Measurements from ENCODE around the gene NHSL1.

Gene NHSL1

DNA sequence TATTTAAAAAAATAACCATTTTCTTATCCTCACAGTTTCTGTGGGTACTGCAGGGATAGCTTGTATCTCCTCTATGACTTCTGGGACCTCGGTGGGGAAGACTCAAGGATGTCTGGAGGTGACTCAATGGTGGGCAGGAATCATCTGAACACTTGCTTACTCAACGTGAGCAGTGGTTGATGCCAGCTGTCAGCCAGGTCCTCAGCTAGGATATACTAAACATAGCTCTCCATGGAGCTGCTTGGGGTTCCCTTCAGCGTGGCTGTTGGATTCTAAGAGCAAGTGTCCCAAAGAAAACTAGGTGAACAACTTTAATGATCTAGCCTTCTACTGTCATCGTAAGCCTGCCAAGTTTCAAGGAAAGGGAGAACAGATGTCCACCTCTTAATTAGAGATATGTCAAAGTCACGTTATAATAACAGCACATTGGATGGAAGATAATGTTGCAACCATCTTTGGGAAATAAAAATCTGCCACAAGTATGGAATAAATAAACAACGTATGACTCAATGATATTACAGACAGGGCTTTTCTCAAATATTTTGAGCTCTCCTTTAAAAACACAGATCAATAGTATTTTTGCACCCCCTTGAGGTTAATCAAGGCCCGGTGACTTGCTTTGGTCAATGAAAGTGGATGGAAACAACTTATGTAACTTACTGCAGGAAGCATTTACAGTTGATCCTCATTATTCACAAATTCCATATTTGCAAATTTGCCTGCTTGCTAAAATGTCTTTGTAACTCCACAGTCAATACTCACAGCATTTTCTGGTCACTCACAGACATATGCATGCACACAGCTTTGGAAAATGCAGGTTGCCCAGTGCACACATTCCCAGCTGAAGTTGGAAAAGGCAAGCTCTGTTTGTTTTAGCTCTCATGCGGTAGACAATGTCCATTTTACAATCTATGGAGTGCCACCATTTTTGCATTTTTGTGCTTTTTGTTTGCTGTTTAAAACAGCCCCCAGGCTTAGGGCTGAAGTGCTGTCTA, 101.9 kb downstream of the NHSL1 start:
- DNase-seq, result no peak

DNA sequence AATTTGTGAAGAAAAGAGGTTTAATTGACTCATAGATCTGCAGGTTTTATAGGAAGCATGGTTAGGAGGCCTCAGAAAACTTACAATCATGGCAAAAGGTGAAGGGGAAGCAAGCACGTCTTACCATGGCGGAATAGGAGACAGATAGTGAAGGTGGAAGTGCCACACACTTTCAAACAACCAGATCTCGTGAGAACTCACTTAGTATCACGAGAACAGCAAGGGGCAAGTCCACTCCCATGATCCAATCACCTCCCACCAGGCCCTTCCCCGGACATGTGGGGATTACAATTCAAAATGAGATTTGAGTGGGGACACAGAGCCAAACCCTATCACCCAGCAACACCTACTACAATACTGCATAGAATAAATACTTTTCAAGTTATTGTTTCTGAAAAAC, 102.6 kb downstream of the NHSL1 start:
- no peak for DNase-seq

GRCh38 chr6:138393871-138394783, 105.2 kb downstream of the NHSL1 start:
- no peak for DNase-seq

GRCh38 chr6:138389551-138389950, 109.7 kb downstream of the NHSL1 start:
- DNase-seq, result no peak

DNA sequence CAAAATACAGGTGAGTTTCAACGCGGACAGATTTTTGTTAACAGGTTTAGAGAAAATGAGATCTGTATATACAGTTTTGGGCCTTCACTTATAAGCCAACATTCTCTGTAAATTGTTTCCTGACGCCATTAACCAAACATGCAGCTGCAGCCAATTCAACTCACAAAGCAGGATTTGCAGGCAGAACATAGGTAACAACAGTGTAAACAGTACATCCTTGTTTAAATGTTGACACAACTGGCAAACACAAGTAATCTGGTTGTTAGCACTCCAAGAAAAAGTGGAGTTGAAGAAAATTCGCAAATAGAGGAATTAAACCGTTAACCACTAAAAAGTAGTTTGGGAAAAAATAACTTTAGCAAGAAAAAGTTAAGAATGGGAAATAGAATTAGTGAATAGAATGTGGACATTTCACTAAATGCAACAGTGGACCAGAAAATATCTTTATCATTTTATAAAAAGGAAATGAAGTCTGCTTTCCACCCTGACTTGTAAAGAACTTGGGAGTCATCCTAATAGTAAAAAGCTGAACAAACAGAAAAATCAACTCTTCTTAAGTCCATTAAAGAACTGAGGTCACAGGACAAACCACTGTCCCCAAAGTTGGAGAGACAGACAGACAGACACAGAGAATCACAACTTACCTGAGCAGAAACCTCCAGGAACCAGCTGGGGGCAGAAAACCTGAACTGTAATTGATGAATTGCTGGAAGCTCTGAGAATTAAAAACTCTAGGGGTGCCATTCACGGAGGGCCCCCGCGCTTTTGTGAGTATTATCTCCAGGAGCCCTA, 111.5 kb downstream of the NHSL1 start:
- DNase-seq, result no peak

DNA sequence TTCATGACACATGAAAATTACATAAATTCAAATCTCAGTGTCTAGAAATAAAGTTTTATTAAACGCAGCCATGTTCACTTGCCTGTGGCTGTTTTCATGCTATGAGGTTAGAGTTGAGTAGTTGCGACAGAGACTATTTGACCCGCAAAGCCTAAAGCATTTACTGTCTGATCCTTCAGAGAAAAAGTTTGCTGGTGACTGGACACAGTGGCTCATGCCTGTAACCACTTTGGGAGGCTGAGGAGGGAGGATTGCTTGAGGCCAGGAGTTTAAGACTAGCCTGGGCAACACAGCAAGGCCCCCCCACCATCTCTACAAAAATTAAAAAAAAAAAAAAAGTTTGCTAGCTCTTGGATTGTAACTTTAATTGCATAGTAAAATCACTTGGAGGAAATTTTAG, 112.4 kb downstream of the NHSL1 start:
- no peak for DNase-seq

GRCh38 chr6:138383776-138384175, 115.5 kb downstream of the NHSL1 start:
- DNase-seq, result no peak

GRCh38 chr6:138382498-138383265, 116.6 kb downstream of the NHSL1 start:
- no peak for DNase-seq

DNA sequence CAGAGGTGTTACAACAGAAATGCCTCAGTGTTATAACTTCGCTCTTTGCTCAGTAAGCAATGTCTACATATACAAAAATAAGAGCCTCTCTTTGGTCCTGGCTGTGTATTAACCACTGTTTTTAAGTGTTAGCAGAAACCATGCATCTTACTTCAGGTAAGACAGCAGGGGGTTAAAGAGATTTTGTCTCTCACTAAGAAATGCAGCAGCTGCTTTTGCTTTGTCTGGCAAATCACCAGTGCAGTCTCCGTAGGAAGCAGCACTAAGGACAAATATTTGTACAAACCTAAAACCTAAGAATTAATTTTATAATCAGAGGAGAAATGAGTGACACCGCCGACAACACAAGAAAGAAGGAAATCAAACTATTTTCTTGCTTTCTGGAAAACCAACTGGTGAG, 120.8 kb downstream of the NHSL1 start:
- DNase-seq, result no peak

DNA sequence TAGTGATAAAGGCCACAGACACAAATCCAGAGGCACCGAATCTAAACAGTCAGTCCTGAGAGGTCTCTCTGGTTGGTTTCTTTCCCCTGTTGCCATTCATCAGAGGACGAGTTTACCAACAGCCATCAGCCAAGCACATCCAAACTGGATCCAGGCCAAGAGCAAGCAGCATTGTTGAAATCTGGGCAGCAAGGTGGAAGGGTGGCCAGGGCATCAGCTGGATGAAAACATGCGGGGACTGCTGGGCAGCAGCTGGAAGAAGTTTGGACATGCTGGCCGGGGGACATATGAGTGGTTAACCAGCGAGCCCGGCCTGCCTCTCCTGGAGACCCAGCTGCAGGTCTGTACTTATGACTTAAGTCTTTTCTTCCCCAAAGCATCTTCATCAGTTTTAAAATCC, 121.5 kb downstream of the NHSL1 start, which contains the start of gene SMIM28:
Gene SMIM28 (plus strand): TSS at position 62 of the 400 bp plus-strand sequence. CDS start 168 bp downstream, at position 230.
- no peak for DNase-seq

- DNase-seq, result no peak
These were observed 122.3 kb downstream of the NHSL1 start for GRCh38 chr6:138377042-138377441.

- no peak for DNase-seq
These were observed 124.5 kb downstream of the NHSL1 start for GRCh38 chr6:138374815-138375214.

GRCh38 chr6:138374230-138374629, 125.1 kb downstream of the NHSL1 start:
- DNase-seq, result no peak

GRCh38 chr6:138372711-138373463, 126.4 kb downstream of the NHSL1 start:
- no peak for DNase-seq

Data from RPMI8226 (cell line).